Mucosa of rectum (tissue), 2 donors: ENCODE data around the gene CSF2RB.

Source experiments
- H3K27ac ChIP-seq, 2 donors: one replicate each; pipeline ENCODE4 v1.7.0; 2013; ENCODE audit warnings: inconsistent platforms in 2 of 2, low read depth in 2 of 2, low read length in 2 of 2
- H3K27me3 ChIP-seq, 2 donors: one replicate each; pipeline ENCODE4 v1.7.0; 2013; ENCODE audit warnings: low read length in 2 of 2; ENCODE audit not compliant: control insufficient read depth in 2 of 2, insufficient read depth in 2 of 2
- H3K36me3 ChIP-seq, 2 donors: one replicate each; pipeline ENCODE4 v1.7.0; 2013; ENCODE audit warnings: low read length in 2 of 2; ENCODE audit not compliant: control insufficient read depth in 2 of 2, insufficient read depth in 2 of 2
- H3K4me1 ChIP-seq, 2 donors: one replicate each; pipeline ENCODE4 v1.7.0; 2013; ENCODE audit warnings: low read length in 2 of 2, mild to moderate bottlenecking in 1 of 2; ENCODE audit not compliant: control insufficient read depth in 2 of 2, insufficient read depth in 2 of 2
- H3K4me3 ChIP-seq, 2 donors: one replicate each; pipeline ENCODE4 v1.7.0; 2013; ENCODE audit warnings: low read length in 2 of 2
- H3K9ac ChIP-seq, 2 donors: one replicate each; pipeline ENCODE4 v1.7.0; 2013; ENCODE audit warnings: low read length in 2 of 2, low read depth in 1 of 2, mild to moderate bottlenecking in 1 of 2
- H3K9me3 ChIP-seq, 2 donors: one replicate each; pipeline ENCODE4 v1.7.0; 2013; ENCODE audit warnings: low read length in 2 of 2; ENCODE audit not compliant: control insufficient read depth in 2 of 2
- donor health status: healthy.
- donor health status: Normal muscosa, but diverticular disease.

Gene CSF2RB

DNA sequence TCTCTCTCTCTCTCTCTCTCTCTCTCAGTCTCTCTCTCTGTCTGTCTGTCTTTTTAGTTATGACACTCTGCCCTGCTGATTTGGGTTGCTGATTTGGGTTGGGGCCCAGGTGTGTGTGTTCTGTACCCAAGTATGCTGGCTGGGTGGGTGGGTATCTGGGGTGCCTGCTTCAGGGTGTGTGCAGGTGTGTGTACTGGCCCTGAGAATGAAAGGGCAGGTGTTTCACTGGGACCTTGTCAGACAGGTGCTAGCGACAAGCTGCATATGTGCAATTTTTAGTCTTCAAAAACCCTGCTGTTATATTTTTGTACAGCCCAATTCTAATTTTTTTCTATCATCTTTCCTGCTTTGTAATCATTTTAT lies 943 bp downstream of the CSF2RB start:
- H3K4me1 ChIP-seq = peaks cover 3 to 5% of the 10 kb centered on the region in 2 donors
- no peaks in the 10 kb centered on the region for H3K9me3 ChIP-seq
- H3K9ac ChIP-seq = no peak overlapping the region
- H3K27me3 ChIP-seq = no peaks in the 10 kb centered on the region
- H3K27ac ChIP-seq = peak overlapping the region in 1 of 2 donors; percentile 87
- peak overlapping the region; percentile 40 to 76 for H3K4me3 ChIP-seq
- no peaks in the 10 kb centered on the region for H3K36me3 ChIP-seq

DNA sequence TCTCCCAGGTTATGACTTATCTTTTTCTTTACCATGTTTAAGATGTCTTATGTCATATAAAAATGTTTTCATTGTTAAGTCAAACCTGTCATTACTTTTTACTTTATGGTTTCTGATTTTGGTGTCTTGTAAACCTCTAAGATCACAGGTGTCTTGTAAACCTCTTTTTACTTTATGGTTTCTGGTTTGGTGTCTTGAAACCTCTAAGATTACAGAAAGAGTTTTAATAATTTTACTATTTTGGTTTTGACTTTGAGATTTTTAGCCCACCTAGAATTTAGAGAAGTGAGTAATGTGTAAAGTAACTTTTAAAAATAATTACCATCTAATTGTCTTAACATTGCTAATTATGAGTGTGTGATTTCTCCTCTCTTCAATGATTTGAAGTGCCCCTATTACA lies 2.6 kb downstream of the CSF2RB start:
- Histone ChIP-seq H3K4me3 (no peak overlapping the region), H3K27me3 (peaks cover 0 to 3% of the 10 kb centered on the region in 2 donors), H3K27ac (no peak overlapping the region), H3K9ac (no peak overlapping the region), H3K36me3 (no peaks in the 10 kb centered on the region), H3K4me1 (peaks cover 3 to 8% of the 10 kb centered on the region in 2 donors), H3K9me3 (no peaks in the 10 kb centered on the region)

DNA sequence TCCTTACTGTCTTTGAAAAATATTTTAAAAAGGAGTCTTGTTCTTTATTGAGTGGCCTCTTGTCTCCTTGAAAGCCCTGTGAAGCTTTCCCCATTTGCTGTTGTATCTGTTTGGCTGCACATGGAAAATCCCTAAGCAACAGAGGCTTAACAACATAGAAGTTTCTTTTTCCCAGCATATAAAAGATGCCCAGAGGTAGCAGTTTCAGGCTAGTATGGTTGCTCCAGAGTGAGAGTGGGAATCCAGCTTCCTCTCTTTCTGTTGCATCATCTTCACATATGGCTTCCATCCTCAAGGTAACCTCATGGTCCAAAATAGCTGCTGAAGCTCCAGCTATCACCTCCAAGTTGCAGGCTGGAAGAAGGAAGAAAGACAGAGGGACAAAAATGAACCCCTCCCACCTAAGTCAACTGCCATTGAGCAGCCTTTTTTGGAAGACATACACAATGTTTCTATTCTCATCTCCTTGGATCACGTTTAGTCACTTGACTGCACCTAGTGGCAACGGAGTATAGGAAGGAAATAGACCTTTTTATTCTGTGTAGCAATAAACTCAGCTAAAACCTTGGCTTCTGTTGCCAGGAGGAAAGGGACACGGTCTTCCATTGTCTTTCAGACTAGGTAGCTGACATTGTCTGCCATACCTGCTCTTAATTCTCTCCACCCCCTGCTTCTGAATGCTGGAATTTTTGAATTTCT lies 5.3 kb downstream of the CSF2RB start:
- Histone ChIP-seq H3K27ac (no peak overlapping the region), H3K4me1 (peaks cover 0 to 10% of the 10 kb centered on the region in 2 donors), H3K4me3 (no peak overlapping the region), H3K9ac (no peak overlapping the region), H3K36me3 (no peaks in the 10 kb centered on the region), H3K9me3 (no peaks in the 10 kb centered on the region), H3K27me3 (peaks cover 0 to 6% of the 10 kb centered on the region in 2 donors)

DNA sequence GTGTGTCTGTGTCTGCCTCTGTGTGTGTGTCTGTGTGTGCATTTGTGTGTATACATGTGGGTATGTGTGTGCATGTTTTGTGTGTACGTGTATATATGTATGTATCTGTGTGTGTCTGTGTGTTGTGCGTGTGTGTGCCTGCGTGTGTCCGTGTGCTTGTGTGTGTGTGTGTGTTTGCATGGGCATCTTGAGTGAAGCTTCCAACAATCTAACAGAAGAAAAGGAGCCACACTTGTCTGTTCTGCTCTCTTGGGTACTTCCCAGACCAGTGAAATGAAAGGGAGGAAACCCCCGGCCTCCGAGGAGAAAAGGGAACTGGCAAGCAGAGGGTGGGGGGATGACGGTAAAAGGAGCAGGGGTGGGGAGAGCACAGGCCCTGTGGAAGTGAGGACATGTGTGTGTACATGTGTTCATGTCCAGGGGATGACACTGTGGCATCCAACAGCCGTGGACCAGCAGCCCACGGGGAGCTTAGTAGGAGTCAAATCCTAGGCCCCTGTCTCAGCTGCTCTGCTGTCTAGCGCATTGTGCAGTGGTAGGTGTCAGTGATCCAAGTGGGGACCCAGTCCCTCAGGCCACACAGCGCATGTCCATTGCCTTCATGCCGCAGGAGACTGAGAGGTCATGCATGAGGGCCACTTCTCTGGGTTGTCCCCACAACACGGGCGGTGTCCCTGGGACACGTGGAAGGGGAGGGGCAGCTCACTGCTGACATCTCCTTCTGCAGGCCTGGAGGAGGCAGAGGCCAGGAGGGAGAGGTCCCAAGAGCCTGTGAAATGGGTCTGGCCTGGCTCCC lies 8.1 kb downstream of the CSF2RB start:
- H3K9me3 ChIP-seq = no peaks in the 10 kb centered on the region
- H3K27ac ChIP-seq = peak overlapping the region in 1 of 2 donors; percentile 56
- H3K4me1 ChIP-seq = peaks cover 0 to 10% of the 10 kb centered on the region in 2 donors
- H3K9ac ChIP-seq = no peak overlapping the region
- H3K36me3 ChIP-seq = no peaks in the 10 kb centered on the region
- peak overlapping the region in 1 of 2 donors; percentile 20 for H3K4me3 ChIP-seq
- H3K27me3 ChIP-seq = peaks cover 0 to 6% of the 10 kb centered on the region in 2 donors

DNA sequence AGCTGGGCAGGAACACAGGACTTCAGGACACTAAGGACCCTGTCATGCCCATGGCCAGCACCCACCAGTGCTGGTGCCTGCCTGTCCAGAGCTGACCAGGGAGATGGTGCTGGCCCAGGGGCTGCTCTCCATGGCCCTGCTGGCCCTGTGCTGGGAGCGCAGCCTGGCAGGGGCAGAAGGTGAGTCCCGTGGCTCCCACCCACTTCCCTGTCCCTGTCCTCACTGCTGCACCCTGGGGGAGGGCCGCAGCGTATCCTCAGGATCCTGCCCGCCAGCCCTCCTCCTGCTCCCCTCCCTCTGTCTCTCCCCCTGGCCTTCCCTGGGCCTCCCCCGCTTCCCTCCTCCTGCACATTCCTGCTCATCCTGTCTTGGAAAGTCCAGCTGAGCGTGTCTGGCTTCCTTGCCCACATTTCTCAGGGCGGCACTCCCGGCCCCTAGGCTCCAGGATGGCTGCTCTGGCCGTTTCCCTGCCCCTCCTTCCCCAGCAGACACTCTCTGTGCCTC lies 8.7 kb downstream of the CSF2RB start:
- peaks cover 0 to 6% of the 10 kb centered on the region in 2 donors for H3K27me3 ChIP-seq
- no peak overlapping the region for H3K4me3 ChIP-seq
- no peaks in the 10 kb centered on the region for H3K9me3 ChIP-seq
- H3K36me3 ChIP-seq = no peaks in the 10 kb centered on the region
- no peak overlapping the region for H3K27ac ChIP-seq
- peaks cover 0 to 10% of the 10 kb centered on the region in 2 donors for H3K4me1 ChIP-seq
- no peak overlapping the region for H3K9ac ChIP-seq

DNA sequence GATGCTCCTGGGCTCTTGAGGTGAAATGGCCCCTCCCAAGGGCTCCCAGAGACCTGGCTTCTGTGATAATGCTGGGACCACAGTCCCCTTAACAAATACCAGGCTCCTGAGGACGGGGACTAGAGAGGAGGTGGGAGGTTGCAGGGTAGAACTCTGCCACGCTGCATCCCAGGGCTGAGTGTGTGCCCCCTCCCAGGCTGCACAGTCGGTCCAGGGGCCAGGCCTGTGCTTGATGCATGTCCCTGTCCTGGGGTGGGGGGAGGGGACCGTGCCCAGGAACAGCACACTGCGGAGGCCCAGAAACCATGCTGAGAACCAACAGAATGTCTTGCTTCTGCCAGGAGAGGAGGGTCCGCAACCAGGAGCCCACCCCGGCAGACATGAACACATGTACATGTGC lies 9.3 kb downstream of the CSF2RB start:
- Histone ChIP-seq H3K27me3 (peaks cover 1 to 6% of the 10 kb centered on the region in 2 donors), H3K27ac (no peak overlapping the region), H3K4me1 (peaks cover 0 to 10% of the 10 kb centered on the region in 2 donors), H3K9ac (no peak overlapping the region), H3K4me3 (no peak overlapping the region), H3K9me3 (no peaks in the 10 kb centered on the region), H3K36me3 (no peaks in the 10 kb centered on the region)

DNA sequence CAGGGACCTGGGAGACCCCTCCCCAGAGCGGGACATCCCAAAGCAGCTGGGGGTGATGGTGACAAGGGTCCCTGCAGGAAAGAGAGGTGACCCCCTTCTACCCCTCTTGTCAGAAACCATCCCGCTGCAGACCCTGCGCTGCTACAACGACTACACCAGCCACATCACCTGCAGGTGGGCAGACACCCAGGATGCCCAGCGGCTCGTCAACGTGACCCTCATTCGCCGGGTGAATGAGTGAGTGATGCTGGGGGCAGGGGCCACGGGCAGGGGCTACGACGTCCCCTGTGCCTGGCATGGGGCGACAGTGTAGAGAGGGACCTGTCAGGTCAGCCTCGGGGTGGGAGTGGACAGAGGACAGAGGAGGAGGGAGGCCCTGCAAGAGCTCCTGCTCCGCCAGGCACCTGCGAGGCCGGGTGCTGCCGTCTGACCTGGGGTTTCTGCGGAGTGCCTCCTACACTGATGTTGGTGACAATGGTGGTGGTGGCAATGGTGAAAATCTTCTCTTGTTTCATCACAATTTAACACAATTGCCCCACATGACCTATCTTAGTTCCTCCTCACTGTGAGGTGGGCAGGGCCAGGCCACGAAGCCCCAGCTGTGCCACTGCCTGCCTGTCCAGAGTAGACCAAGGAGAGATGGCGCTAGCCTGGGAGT lies 9.8 kb downstream of the CSF2RB start:
- H3K4me3 ChIP-seq = no peak overlapping the region
- H3K27ac ChIP-seq = no peak overlapping the region
- H3K27me3 ChIP-seq = peaks cover 5 to 6% of the 10 kb centered on the region in 2 donors
- peaks cover 0 to 10% of the 10 kb centered on the region in 2 donors for H3K4me1 ChIP-seq
- H3K9ac ChIP-seq = no peak overlapping the region
- no peaks in the 10 kb centered on the region for H3K9me3 ChIP-seq
- peaks cover 0 to under 1% of the 10 kb centered on the region in 2 donors for H3K36me3 ChIP-seq

DNA sequence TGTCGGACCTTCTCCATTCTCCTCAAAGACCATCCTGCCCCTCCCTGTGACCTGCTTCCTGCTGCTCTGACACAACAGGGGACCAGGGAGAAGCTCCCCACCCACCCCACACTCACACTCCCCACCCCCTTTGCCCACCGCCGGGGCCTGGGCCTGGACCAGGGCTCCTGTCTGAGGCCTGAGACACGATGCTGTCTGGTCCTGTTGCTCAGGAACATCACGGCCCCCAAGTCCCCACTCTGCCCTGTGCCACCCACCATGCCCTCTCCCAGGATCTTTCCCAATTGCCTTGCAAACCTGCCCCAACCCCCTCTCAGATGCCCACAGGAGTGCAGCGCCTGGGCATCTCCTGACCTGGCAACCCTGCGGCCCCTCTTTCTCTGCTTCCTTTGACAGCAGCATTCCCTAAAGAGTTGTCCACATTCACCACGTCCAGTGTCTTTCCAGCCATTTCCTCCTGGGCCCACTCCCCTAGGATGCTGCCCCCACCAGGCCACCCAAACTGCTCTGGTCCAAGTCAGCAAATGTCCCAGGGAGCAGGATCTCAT lies 10.8 kb downstream of the CSF2RB start:
- Histone ChIP-seq H3K27me3 (peaks cover 6 to 7% of the 10 kb centered on the region in 2 donors), H3K9me3 (no peaks in the 10 kb centered on the region), H3K9ac (no peak overlapping the region), H3K4me3 (no peak overlapping the region), H3K4me1 (peaks cover 0 to 10% of the 10 kb centered on the region in 2 donors), H3K36me3 (peaks cover 0 to 1% of the 10 kb centered on the region in 2 donors), H3K27ac (no peak overlapping the region)

DNA sequence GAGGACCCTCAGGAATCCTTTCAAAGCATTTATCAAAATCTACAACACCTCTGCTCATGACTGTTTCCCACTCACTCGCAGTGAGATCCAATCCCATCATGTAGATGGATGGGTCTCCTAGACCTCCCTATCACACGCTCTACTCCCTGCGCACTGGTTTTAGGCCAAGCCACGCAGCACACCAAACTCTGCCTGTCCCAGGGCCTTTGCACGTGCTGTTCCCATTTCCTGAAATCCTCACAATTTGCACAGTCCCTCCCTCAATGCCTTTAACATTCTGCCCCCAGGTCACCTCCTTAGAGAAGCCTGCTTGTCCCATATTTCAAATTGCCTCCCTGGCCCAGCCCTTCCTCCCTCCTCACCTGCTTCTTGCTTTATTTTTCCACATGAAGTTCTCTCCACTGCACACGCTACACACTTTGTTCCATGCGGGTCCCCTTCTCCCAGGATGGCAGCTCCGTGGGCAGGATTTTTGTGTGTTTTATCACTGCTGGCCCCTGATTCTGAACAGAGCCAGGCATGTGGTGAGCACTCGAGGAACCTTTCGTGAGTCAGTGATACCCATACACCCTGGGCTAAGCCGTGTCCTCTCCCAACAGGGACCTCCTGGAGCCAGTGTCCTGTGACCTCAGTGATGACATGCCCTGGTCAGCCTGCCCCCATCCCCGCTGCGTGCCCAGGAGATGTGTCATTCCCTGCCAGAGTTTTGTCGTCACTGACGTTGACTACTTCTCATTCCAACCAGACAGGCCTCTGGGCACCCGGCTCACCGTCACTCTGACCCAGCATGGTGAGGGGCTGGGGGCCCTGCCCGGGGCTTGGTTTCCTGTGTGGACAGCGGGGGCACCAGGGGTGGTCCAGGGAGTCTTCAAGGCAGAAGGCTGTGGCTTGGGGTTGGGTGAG lies 12.2 kb downstream of the CSF2RB start:
- Histone ChIP-seq H3K9ac (no peak overlapping the region), H3K4me3 (no peak overlapping the region), H3K36me3 (peaks cover 0 to 7% of the 10 kb centered on the region in 2 donors), H3K4me1 (peaks cover 0 to 10% of the 10 kb centered on the region in 2 donors), H3K9me3 (no peaks in the 10 kb centered on the region), H3K27ac (no peak overlapping the region), H3K27me3 (peaks cover 6 to 7% of the 10 kb centered on the region in 2 donors)
